MM.1S (cell line): ENCODE measurements around the gene TRDN.

Source experiments
- DNase-seq: peaks from one replicate; pipeline ENCODE4 v3.0.0-alpha.2; 2015
- H2AFZ ChIP-seq: fragments of 300-600 bp; sonication (generic); 2 replicates; pipeline ENCODE4 v1.6.0; 2016; ENCODE audit warnings: antibody characterized with exemption, low read length
- H3F3A ChIP-seq: fragments of 300-600 bp; sonication (generic); 2 replicates; pipeline ENCODE4 v1.6.1; 2016; ENCODE audit warnings: mild to moderate bottlenecking, antibody characterized with exemption, low read length, moderate library complexity, mixed read lengths; ENCODE audit not compliant: insufficient read depth
- H3K27ac ChIP-seq: fragments of 300-600 bp; sonication (generic); 2 replicates; pipeline ENCODE4 v1.5.1; 2016; ENCODE audit warnings: mild to moderate bottlenecking, low read length
- H3K27me3 ChIP-seq: fragments of 300-600 bp; sonication (generic); replicated peaks from 2 replicates; pipeline ENCODE4 v1.6.0; 2016; ENCODE audit warnings: low read length; ENCODE audit not compliant: insufficient read depth
- H3K36me3 ChIP-seq: fragments of 300-600 bp; sonication (generic); replicated peaks from 2 replicates; pipeline ENCODE4 v1.6.1; 2016; ENCODE audit warnings: mild to moderate bottlenecking, low read length, mixed read lengths; ENCODE audit not compliant: insufficient read depth
- H3K4me1 ChIP-seq: fragments of 300-600 bp; sonication (generic); 2 replicates; pipeline ENCODE4 v1.6.1; 2016; ENCODE audit warnings: low read length, mixed read lengths
- H3K4me2 ChIP-seq: fragments of 300-600 bp; sonication (generic); 2 replicates; pipeline ENCODE4 v1.6.0; 2016; ENCODE audit warnings: low read depth, low read length
- H3K4me3 ChIP-seq: fragments of 300-600 bp; sonication (generic); 2 replicates; pipeline ENCODE4 v1.5.1; 2016; ENCODE audit warnings: low read length, mixed read lengths
- H3K79me2 ChIP-seq: fragments of 300-600 bp; sonication (generic); 2 replicates; pipeline ENCODE4 v1.6.1; 2016; ENCODE audit warnings: mixed run types, low read length, mixed read lengths
- H3K9ac ChIP-seq: fragments of 300-600 bp; sonication (generic); 2 replicates; pipeline ENCODE4 v1.6.1; 2016; ENCODE audit warnings: low read length, mixed read lengths
- H3K9me2 ChIP-seq: fragments of 300-600 bp; sonication (generic); replicated peaks from 2 replicates; pipeline ENCODE4 v1.6.1; 2016; ENCODE audit warnings: mild to moderate bottlenecking, low read length, mixed read lengths; ENCODE audit not compliant: insufficient read depth
- H3K9me3 ChIP-seq: fragments of 300-600 bp; sonication (generic); replicated peaks from 2 replicates; pipeline ENCODE4 v1.6.1; 2016; ENCODE audit warnings: mild to moderate bottlenecking, low read length, mixed read lengths; ENCODE audit not compliant: insufficient read depth
- H4K20me1 ChIP-seq: fragments of 300-600 bp; sonication (generic); 2 replicates; pipeline ENCODE4 v1.6.1; 2016; ENCODE audit warnings: mild to moderate bottlenecking, low read length, moderate library complexity, mixed read lengths; ENCODE audit not compliant: insufficient read depth
- CTCF ChIP-seq: fragments of 300-600 bp; sonication (generic); IDR thresholded peaks from 2 replicates; pipeline ENCODE4 v1.5.1; 2016; ENCODE audit warnings: antibody characterized with exemption, low read length, mixed read lengths
- EZH2 ChIP-seq: fragments of 300-600 bp; sonication (generic); optimal IDR thresholded peaks from 2 replicates; pipeline ENCODE3; 2017; ENCODE audit warnings: low read depth, mild to moderate bottlenecking, antibody characterized with exemption, low read length, mixed read lengths
- EZH2phosphoT487 ChIP-seq: fragments of 300-600 bp; sonication (generic); IDR thresholded peaks from 2 replicates; pipeline ENCODE4 v1.6.1; 2018; ENCODE audit warnings: antibody characterized with exemption, low read length

The TRDN gene

DNA sequence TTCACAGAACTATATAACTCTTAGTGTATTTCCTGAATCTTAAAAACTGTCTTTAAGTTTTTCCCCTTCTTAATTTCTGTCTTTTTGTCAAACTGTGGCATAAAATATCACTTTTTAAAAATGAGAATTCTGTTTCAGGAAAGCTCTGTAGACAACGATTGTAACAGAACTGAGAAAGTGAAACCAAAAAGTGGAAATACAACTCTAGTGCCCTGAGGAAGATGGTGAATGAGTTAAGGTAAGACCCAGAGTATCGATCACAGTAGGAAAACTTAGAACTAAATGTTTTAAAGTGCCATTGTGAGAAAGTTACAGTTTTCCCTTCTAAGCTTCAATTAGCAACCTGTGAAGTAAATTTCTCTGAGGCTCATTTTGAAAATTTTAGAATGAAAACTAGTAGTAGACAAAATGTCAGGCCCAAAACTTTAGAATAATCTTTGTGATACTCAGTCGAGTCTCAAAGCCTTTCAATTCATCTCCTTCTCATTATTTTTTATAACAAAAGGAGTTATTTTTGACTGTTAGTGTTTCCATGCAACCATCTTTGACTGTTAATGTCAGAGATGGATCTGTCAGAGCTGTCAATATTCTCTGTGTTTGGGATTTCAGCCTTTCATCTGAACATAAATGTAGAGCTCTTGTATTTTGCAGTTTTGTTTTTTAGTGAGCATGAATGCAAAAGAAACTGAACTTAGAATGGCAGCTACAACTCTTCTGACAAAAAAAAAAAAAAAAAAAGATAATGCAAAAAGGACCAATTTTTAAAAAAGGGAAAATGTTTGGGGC lies 19.0 kb upstream of the TRDN start:
- Histone ChIP-seq H2AFZ (peak overlapping the region; percentile 82), H3K4me3 (peak overlapping the region; percentile 61), H3K27ac (peak overlapping the region; percentile 9; the same call in 1 of the 2 replicates), H3K9me2 (no peaks in the 10 kb centered on the region), H3K4me1 (peaks cover 3% of the 10 kb centered on the region; the same call in 1 of the 2 replicates), H3K9me3 (no peaks in the 10 kb centered on the region), H3K36me3 (no peaks in the 10 kb centered on the region), H4K20me1 (no peaks in the 10 kb centered on the region), H3K9ac (peak overlapping the region; percentile 55; the same call in 1 of the 2 replicates), H3F3A (no peaks in the 10 kb centered on the region), H3K27me3 (no peaks in the 10 kb centered on the region), H3K4me2 (peak overlapping the region; percentile 89), H3K79me2 (no peaks in the 10 kb centered on the region)
- peak; percentile 51 for DNase-seq
- TF ChIP-seq CTCF = no peak
- TF ChIP-seq EZH2phosphoT487 = no peak
- TF ChIP-seq EZH2 = no peak

GRCh38 chr6:123648723-123649122 lies 12.0 kb upstream of the TRDN start:
- no peak for DNase-seq
- TF ChIP-seq CTCF = no peak
- no peaks in the 10 kb centered on the region for H4K20me1 ChIP-seq
- H3K36me3 ChIP-seq = no peaks in the 10 kb centered on the region
- no peaks in the 10 kb centered on the region for H3F3A ChIP-seq
- H3K4me3 ChIP-seq = no peak overlapping the region
- no peak overlapping the region for H3K4me2 ChIP-seq
- H2AFZ ChIP-seq = no peak overlapping the region
- H3K79me2 ChIP-seq = no peaks in the 10 kb centered on the region
- H3K27ac ChIP-seq = no peak overlapping the region
- no peaks in the 10 kb centered on the region for H3K9me2 ChIP-seq
- H3K9ac ChIP-seq = no peak overlapping the region
- H3K9me3 ChIP-seq = no peaks in the 10 kb centered on the region
- H3K27me3 ChIP-seq = no peaks in the 10 kb centered on the region
- no peaks in the 10 kb centered on the region for H3K4me1 ChIP-seq

- H4K20me1 ChIP-seq = no peaks in the 10 kb centered on the region
- no peaks in the 10 kb centered on the region for H3F3A ChIP-seq
- H3K9ac ChIP-seq = no peak overlapping the region
- no peaks in the 10 kb centered on the region for H3K4me1 ChIP-seq
- no peak overlapping the region for H3K27ac ChIP-seq
- TF ChIP-seq CTCF = no peak
- no peak overlapping the region for H3K4me3 ChIP-seq
- no peaks in the 10 kb centered on the region for H3K79me2 ChIP-seq
- H3K4me2 ChIP-seq = no peak overlapping the region
- no peaks in the 10 kb centered on the region for H3K27me3 ChIP-seq
- H3K36me3 ChIP-seq = no peaks in the 10 kb centered on the region
- no peaks in the 10 kb centered on the region for H3K9me3 ChIP-seq
- no peaks in the 10 kb centered on the region for H3K9me2 ChIP-seq
- no peak for DNase-seq
- H2AFZ ChIP-seq = no peak overlapping the region
These were observed 11.3 kb upstream of the TRDN start for GRCh38 chr6:123648020-123648580.
